NOMO-1 (cell line): ENCODE data around the gene VSX1.

ENCODE experiments used
- DNase-seq, 2 experiments: peaks; one replicate each; lab custom pipeline; 2025; ENCODE audit not compliant: unreplicated experiment in 2 of 2; lab: John Stamatoyannopoulos, UW

VSX1 gene

GRCh38 chr20:25088267-25088666 lies 6.3 kb upstream of the VSX1 start:
- no peak for DNase-seq

GRCh38 chr20:25087186-25087929 lies 5.4 kb upstream of the VSX1 start:
- no peak for DNase-seq

- DNase-seq, result no peak
These were observed 4.0 kb upstream of the VSX1 start for GRCh38 chr20:25085756-25086495.

DNA sequence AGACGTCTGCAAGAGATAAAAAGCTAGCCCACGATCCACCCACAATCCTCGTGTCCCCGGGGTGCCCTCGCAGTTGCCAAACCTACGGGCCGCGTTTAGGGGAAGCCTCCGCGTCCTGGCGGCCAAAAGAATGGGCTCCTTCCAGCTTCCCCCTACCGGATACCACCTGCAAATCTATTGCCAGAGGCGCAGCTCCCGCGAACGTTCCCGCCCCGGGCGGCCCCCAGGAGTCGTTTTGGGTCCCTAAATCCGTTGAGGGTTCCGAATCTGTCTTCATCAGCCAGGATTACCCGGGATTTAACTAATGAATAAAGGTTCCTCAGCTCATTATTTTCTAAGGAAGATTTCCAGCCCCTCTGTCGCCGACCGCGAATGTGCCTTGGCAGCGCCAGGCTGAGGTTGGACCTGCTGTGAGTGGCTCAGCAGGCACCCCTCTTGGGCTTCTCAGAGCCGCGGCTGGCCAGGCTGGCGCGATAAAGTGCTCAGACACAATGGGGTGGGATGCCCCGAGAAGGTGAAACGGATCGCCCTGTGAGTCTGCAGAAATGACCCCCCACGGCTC lies 2.8 kb upstream of the VSX1 start:
- no peak for DNase-seq

- no peak for DNase-seq
These were observed 2.1 kb upstream of the VSX1 start for GRCh38 chr20:25083773-25084625.

GRCh38 chr20:25083141-25083772 lies 1.3 kb upstream of the VSX1 start:
- DNase-seq, result no peak

- no peak for DNase-seq
These were observed 545 bp upstream of the VSX1 start for GRCh38 chr20:25082498-25082873.

DNA sequence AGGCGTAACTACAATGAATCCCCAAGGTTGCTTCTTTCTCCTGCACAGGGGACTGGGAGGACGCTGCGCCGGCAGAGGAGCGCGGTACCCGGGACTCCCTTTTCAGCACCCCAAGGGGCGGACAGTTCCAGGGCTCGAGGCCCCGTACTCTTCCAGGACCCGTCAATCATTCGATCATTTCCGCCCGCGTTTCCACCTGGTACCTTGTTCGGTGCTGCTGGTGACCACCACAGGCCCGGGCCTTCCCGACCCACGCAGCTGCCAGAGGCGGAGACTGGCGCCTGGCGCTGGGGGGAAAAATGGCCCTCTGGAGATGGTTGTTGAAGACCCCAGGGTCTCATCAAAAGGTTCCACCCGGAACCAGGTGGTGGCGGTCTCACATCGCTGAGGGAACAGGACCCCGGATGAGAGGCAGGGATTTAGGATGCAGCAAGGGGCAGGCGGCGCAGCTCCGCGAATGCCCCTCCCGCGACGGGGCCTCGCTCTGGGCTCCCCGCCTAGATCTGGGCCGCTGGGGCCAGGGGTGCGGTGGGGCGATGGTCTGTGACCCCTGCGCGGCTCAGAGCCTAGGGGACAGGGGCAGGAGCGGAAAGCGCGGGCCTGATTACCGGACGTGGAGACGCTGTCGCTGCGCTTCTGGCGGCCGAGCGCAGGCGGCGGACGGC lies 744 bp downstream of the VSX1 start:
- no peak for DNase-seq

DNA sequence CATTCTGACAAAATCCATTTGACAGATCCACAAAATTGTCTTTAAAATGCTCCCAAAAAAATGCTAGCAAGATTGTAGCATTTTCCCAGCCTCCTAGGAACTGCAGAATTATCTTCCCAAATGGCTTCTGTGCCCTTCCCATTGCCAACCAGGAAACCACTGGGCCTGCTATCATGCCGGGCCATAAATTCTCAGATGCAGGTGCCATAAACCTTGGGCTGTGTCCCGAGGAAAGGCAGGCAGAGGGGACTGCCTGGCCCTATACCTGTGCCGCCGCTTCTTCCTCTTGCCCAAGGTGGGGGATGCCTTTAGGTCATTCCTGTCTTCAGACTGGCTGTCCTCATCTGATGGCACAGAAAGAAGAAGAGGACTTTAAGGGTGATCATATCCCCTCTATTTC lies 2.8 kb downstream of the VSX1 start:
- DNase-seq, result no peak

DNA sequence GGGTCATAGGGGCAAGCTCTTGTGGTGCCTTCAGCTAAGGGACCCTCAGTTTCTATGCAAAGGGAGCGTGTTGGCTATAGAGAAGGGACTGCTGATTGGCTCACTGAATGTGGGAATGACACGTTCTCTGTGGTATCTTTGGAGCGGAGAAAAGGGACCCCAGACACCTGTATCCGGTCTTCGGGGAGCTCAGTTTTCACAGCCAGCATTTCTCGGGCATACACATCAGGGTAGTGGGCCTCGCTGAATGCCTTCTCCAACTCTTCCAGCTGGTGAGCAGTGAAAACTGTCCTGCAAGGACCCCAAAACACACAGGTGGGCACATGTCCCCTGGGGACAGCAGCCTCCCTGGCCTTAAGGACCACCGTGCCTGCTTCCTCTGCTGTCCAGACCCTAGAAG lies 3.3 kb downstream of the VSX1 start:
- no peak for DNase-seq

GRCh38 chr20:25077610-25078169 lies 4.3 kb downstream of the VSX1 start:
- DNase-seq, result peak; percentile 62 to 66

GRCh38 chr20:25076731-25077609 lies 5.0 kb downstream of the VSX1 start:
- DNase-seq, result peak in 1 of 2 experiments; percentile 4

DNA sequence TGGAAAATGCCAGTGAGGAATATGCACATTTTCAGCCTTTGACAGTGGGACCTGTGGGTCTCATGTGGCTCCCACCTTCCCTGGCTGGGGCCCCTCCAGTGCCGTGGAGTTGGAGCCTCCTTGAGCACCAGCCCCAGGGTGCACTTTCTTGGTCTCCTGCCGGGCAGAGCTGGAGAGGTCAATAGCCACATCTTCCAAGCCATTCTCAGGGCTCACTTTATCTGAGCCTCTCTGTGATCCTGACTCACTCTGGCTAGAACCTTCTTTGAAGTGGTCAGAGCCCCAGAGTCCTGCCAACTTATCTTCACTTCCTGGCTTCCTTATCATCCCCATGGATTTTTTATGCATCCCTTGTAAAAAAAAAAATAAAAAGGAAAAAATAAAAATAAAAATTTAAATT lies 5.7 kb downstream of the VSX1 start:
- no peak for DNase-seq

- DNase-seq, result no peak
These were observed 8.4 kb downstream of the VSX1 start for GRCh38 chr20:25073544-25073943.

DNA sequence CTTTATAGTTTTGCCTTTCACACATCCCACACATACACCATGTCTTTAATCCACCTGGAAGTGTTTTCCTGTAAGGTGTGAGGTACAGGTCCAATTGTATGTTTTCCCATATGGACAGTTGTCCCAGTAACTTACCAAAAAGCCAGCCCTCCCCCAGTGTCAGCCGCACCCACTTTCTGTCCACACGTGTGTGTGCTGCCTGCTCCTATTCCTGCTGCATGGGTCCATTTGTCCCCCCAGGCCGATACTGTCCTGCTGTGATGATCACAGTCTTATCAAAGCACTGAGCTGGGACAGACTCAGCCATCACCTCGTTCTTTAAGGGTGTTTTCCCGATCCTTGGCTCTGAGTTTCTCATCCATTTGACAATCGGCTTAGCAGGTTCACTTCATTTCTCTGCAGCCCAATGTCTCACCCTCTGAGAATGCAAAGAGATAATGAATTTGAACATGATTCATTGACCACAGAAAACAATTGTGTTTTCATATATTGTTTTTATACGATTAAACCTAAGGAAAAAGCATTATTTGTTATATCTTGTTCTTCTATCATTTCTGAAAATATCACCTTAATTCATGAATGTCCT lies 9.6 kb downstream of the VSX1 start:
- no peak for DNase-seq

- DNase-seq, result no peak
These were observed 10.2 kb downstream of the VSX1 start for GRCh38 chr20:25071734-25072133.

DNA sequence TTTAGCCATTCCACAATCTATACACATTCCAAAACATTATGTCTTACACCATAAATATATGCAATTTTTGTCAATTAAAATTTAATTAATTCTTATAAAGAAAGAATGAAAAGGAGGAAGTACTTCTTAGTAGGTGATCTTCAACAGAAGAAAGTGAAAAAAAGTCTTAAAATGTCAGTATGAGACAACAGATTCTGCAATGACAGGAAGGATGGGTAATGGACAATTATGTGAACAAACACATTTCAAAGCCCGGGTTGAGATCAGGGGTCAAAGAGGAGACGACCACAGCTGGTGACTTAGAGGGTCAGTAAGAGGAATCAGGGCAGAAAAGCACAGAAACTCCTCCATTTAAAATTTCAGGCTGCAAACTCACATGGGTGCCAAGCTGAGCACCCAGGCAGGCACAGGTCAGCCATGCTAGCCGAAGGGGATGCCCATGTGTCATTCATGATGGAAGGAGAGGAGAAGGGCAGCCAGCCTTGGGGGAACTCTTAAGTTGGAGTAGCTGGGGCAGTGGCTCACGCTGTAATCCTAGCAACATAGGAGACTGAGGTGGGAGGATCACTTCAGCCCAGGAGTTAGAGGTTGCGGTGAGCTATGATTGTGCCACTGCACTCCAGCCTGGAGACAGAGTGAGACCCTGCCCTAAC lies 11.0 kb downstream of the VSX1 start:
- no peak for DNase-seq
